B cell (primary cell): ENCODE measurements around the gene GALNT6.

Experiments used
- EZH2 ChIP-seq: IDR thresholded peaks from 2 replicates; pipeline ENCODE4 v1.6.1; 2012; ENCODE audit warnings: borderline replicate concordance, low read depth, mild to moderate bottlenecking, moderate library complexity, low read length; ENCODE audit not compliant: insufficient read depth, poor library complexity, severe bottlenecking
- TF ChIP-seq, protein P1 (sequence below): fragments of 200-600 bp; IDR thresholded peaks from one replicate; pipeline ENCODE4 v1.8.0; 2022; ENCODE audit warnings: antibody characterized with exemption, mild to moderate bottlenecking

DNA sequence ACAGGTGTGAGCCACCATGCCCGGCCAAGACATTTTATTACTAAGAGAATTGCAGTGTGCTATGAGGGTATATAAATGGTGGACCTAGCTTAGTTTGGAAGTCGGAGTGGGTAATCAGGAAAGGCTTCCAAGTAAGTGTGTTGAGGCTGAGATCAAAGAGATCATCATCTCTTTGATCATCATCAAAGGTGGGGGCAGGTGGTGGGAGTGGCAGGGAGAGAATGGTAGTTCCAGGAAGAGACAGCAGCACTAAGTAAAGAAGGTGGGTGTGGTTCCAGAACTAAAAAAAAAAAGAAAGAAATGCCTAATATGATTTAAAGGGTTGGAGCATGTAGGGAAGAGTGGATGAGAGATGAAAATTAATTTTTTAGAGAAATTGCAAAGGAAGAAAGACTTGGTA lies 48.1 kb upstream of the GALNT6 start:
- TF ChIP-seq, protein P1, sequence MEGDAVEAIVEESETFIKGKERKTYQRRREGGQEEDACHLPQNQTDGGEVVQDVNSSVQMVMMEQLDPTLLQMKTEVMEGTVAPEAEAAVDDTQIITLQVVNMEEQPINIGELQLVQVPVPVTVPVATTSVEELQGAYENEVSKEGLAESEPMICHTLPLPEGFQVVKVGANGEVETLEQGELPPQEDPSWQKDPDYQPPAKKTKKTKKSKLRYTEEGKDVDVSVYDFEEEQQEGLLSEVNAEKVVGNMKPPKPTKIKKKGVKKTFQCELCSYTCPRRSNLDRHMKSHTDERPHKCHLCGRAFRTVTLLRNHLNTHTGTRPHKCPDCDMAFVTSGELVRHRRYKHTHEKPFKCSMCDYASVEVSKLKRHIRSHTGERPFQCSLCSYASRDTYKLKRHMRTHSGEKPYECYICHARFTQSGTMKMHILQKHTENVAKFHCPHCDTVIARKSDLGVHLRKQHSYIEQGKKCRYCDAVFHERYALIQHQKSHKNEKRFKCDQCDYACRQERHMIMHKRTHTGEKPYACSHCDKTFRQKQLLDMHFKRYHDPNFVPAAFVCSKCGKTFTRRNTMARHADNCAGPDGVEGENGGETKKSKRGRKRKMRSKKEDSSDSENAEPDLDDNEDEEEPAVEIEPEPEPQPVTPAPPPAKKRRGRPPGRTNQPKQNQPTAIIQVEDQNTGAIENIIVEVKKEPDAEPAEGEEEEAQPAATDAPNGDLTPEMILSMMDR: no peak
- TF ChIP-seq EZH2: no peak
